ENCODE results near the gene DNAJC6. TPM values are rescaled to one million over a fixed set of nuclear protein-coding genes. Genes with fewer than 3 reads are reported as not detected.

DNAJC6 gene
- total and polyA plus RNA-seq, 8 donors = 0.46 to 4.3 (median 1.9) TPM

DNA sequence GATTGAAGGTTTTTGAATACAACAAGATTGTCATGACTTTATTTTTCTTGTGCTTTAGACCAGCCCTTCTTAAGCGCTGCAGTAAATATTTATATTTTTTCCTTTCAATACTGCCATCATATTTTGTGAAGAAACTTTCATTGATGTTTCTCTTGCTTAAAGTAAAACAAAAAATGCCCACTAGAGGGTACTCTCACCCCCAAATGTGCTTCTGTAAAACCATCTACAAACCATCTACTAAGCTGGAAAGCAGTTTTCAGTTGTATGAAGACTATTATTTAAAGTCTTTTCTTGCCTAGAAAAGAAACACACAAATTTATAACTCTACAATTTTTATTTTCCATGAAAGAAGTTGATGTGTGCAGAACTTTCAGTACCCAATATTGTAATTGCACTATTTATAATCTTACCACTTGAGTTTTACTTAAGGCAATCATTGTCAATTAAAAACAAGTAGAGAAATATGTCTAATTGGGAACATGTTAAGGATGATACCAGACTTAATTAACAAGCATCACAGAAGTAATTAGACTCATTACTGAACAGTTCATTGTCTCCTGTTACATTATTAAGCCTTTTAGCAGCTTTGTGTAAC lies 121.9 kb downstream of the DNAJC6 start:
- intact Hi-C loops (cut with DNase I) = loop anchor here in 1 of 3 donors (10.0 kb wide), 1 partner anchor 254 kb away; no protein-coding TSS in a partner anchor
- ATAC-seq = peak in 3 of 4 donors; percentile 65 to 78 (median 77)
- TF ChIP-seq, protein P1, sequence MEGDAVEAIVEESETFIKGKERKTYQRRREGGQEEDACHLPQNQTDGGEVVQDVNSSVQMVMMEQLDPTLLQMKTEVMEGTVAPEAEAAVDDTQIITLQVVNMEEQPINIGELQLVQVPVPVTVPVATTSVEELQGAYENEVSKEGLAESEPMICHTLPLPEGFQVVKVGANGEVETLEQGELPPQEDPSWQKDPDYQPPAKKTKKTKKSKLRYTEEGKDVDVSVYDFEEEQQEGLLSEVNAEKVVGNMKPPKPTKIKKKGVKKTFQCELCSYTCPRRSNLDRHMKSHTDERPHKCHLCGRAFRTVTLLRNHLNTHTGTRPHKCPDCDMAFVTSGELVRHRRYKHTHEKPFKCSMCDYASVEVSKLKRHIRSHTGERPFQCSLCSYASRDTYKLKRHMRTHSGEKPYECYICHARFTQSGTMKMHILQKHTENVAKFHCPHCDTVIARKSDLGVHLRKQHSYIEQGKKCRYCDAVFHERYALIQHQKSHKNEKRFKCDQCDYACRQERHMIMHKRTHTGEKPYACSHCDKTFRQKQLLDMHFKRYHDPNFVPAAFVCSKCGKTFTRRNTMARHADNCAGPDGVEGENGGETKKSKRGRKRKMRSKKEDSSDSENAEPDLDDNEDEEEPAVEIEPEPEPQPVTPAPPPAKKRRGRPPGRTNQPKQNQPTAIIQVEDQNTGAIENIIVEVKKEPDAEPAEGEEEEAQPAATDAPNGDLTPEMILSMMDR (IDR thresholded peaks at IDR 0.05) = peak; percentile 8 to 62 (median 26)
- H3K27ac ChIP-seq = no peak overlapping the region
- H3K36me3 ChIP-seq = peaks cover 3 to 29% (median 3%) of the 10 kb centered on the region in 3 donors
- DNase-seq = no peak
- WGBS, 2 donors = 24 to 48% methylated on average over 1 of the region's 1 CpG
- peak; percentile 86 for FAIRE-seq
- no peaks in the 10 kb centered on the region for H3K4me1 ChIP-seq
- no peak overlapping the region for H3K4me3 ChIP-seq
- H3K9me3 ChIP-seq = no peaks in the 10 kb centered on the region
- H3K27me3 ChIP-seq = no peaks in the 10 kb centered on the region

GRCh38 chr1:65432918-65433317 lies 123.6 kb downstream of the DNAJC6 start:
- TF ChIP-seq, protein P1 (IDR thresholded peaks at IDR 0.05) = no peak
- DNase-seq = no peak
- no peaks in the 10 kb centered on the region for H3K9me3 ChIP-seq
- H3K27me3 ChIP-seq = no peaks in the 10 kb centered on the region
- no peaks in the 10 kb centered on the region for H3K4me1 ChIP-seq
- 80 to 83% methylated on average over 8 of the region's 8 CpGs for WGBS, 2 donors
- no peak for ATAC-seq
- H3K27ac ChIP-seq = no peak overlapping the region
- no peak overlapping the region for H3K4me3 ChIP-seq
- intact Hi-C loops (cut with DNase I) = loop anchor here in 1 of 3 donors (10.0 kb wide), 1 partner anchor 252 kb away; no protein-coding TSS in a partner anchor
- no peak for FAIRE-seq
- peaks cover 0 to 26% (median 0%) of the 10 kb centered on the region in 3 donors for H3K36me3 ChIP-seq

GRCh38 chr1:65434255-65434654 lies 124.9 kb downstream of the DNAJC6 start:
- intact Hi-C loops (cut with DNase I) = loop anchor here in 1 of 3 donors (10.0 kb wide), 1 partner anchor 251 kb away; no protein-coding TSS in a partner anchor
- no peak overlapping the region for H3K4me3 ChIP-seq
- H3K36me3 ChIP-seq = peaks cover 0 to 19% (median 0%) of the 10 kb centered on the region in 3 donors
- DNase-seq (no peak), ATAC-seq (no peak), FAIRE-seq (no peak)
- no peaks in the 10 kb centered on the region for H3K9me3 ChIP-seq
- WGBS, 2 donors = 96 to 97% methylated on average over 1 of the region's 1 CpG
- no peaks in the 10 kb centered on the region for H3K27me3 ChIP-seq
- no peak overlapping the region for H3K27ac ChIP-seq
- no peaks in the 10 kb centered on the region for H3K4me1 ChIP-seq
- TF ChIP-seq, protein P1 (IDR thresholded peaks at IDR 0.05) = peak in 1 of 4 donors; percentile 15

- intact Hi-C loops (cut with DNase I) = loop anchor here in 1 of 3 donors (10.0 kb wide), 1 partner anchor 250 kb away; no protein-coding TSS in a partner anchor
- TF ChIP-seq, protein P1 (IDR thresholded peaks at IDR 0.05) = no peak
- Histone ChIP-seq H3K4me1 (no peaks in the 10 kb centered on the region), H3K4me3 (no peak overlapping the region), H3K9me3 (no peaks in the 10 kb centered on the region), H3K36me3 (peaks cover 0 to 14% (median 0%) of the 10 kb centered on the region in 3 donors), H3K27me3 (no peaks in the 10 kb centered on the region), H3K27ac (no peak overlapping the region)
- 60 to 70% methylated on average over 3 of the region's 3 CpGs for WGBS, 2 donors
- ATAC-seq = no peak
- no peak for DNase-seq
- no peak for FAIRE-seq
Observed at GRCh38 chr1:65434760-65435159, 125.4 kb downstream of the DNAJC6 start.

DNA sequence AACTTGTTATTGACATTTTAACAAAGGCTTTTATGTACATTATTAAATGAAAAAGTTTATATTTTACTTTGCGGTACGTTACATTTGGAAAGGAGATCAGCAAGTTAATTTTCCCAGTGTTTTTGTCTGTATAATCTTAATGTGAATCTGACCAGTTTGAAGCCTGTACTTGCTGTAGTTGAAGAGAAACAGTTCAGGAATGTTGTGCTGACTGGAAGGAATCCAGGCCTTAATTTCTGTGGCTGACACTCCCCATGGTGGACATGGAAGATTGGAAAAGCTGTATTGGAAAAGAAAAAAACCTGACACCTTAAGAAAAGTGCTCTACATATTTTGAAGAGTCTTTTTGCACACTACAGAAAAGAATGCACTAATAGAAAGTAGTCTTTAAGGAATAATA lies 126.6 kb downstream of the DNAJC6 start:
- no peak for ATAC-seq
- intact Hi-C loops (cut with DNase I) = loop anchor here in 1 of 3 donors (10.0 kb wide), 1 partner anchor 249 kb away; no protein-coding TSS in a partner anchor
- WGBS, 2 donors = 74 to 79% methylated on average over 2 of the region's 2 CpGs

More for the DNA sequence above, 126.6 kb downstream of the DNAJC6 start:
- DNase-seq = no peak
- TF ChIP-seq, protein P1 (IDR thresholded peaks at IDR 0.05) = no peak
- Histone ChIP-seq H3K9me3 (no peaks in the 10 kb centered on the region), H3K27me3 (no peaks in the 10 kb centered on the region), H3K36me3 (peaks cover 0 to 14% (median 0%) of the 10 kb centered on the region in 3 donors), H3K4me1 (no peaks in the 10 kb centered on the region), H3K4me3 (no peak overlapping the region), H3K27ac (no peak overlapping the region)
- peak; percentile 23 for FAIRE-seq

All from pancreas (tissue), 10 donors.